ENCODE measurements around the gene SPATA20.

GRCh38 chr17:50579399-50579798 is 32.4 kb downstream of the SPATA20 start:
- TF ChIP-seq CTCF (IDR thresholded peaks at IDR 0.05) (no peak), EZH2 (IDR thresholded peaks at IDR 0.05) (no peak)

Measured in neural progenitor cell (in vitro differentiated cells).